Myocyte (in vitro differentiated cells): Measurements from ENCODE around the gene RCAN1. TPM values are rescaled to one million over a fixed set of nuclear protein-coding genes. Genes with fewer than 3 reads are reported as not detected.

ENCODE experiments used
- total RNA-seq: library from RNA; depleted of rRNA; stranded (reverse); fragments of >200 nt; gene quantifications from 2 replicates; pipeline ENCODE4 v1.2.3, GENCODE V29; 2014

Gene RCAN1
- total RNA-seq, 1 donor from 2014 or later = 40.2 TPM

Other genes starting within 250 kb of the RCAN1 start
- 12.6 and 14.7 TPM in 2 replicates for gene SMIM11, start 239.6 kb downstream of the RCAN1 start, total RNA-seq
- gene SMIM34, start 191.2 kb downstream of the RCAN1 start, total RNA-seq = not detected in 2 replicates
- gene KCNE1, start 102.9 kb downstream of the RCAN1 start, total RNA-seq = 0.45 TPM in 1 of 2 replicates, not detected in the other
- not detected in 2 replicates for gene CLIC6, start 53.9 kb upstream of the RCAN1 start, total RNA-seq